Prostate gland (tissue), 2 donors: ENCODE data around the gene TM9SF2. TPM values are rescaled to one million over a fixed set of nuclear protein-coding genes. Genes with fewer than 3 reads are reported as not detected.

ENCODE experiments used
- DNase-seq: peaks from one replicate; pipeline ENCODE4 v3.0.0-alpha.2; 2019; ENCODE audit warnings: low spot score
- H3K27ac ChIP-seq, 2 donors: fragments of 200-600 bp; sonication (generic); 2 replicates each; pipeline ENCODE4 v1.5.1; 2017 to 2019
- H3K27me3 ChIP-seq: fragments of 200-600 bp; sonication (generic); replicated peaks from 2 replicates; pipeline ENCODE4 v1.5.1; 2019; ENCODE audit not compliant: insufficient read depth
- H3K36me3 ChIP-seq, 2 donors: fragments of 200-600 bp; sonication (generic); 1 replicate in 1 of 2; 2 replicates in 1 of 2; pipeline versions ENCODE4 v1.5.1 to v1.8.1; 2017 to 2019
- H3K4me1 ChIP-seq: fragments of 200-600 bp; sonication (generic); replicated peaks from 2 replicates; pipeline ENCODE4 v1.5.1; 2019
- H3K4me3 ChIP-seq, 2 donors: fragments of 200-600 bp; sonication (generic); 2 replicates each; pipeline ENCODE4 v1.5.1; 2017 to 2019
- H3K9me3 ChIP-seq: fragments of 200-600 bp; sonication (generic); 2 replicates; pipeline ENCODE4 v1.5.1; 2017
- POLR2A ChIP-seq: fragments of 450-650 bp; IDR thresholded peaks from one replicate; pipeline ENCODE4 v1.6.1; 2016; ENCODE audit warnings: antibody characterized with exemption, mild to moderate bottlenecking
- POLR2AphosphoS5 ChIP-seq: sonication (generic); formaldehyde crosslinking; IDR thresholded peaks from one replicate; pipeline ENCODE4 v1.6.1; 2017; ENCODE audit warnings: antibody characterized with exemption
- WGBS: methylation state at CpG from one replicate; pipeline ENCODE4 v1.1.5; 2018; 5-methylcytosine and 5-hydroxymethylcytosine counted together
- intact Hi-C: fragments of 100-400 bp; cut with DNase I; formaldehyde crosslinking; loops from one replicate; pipeline ENCODE4 v1.14.2; 2022
- total RNA-seq, 2 donors: library from RNA; depleted of rRNA; stranded (reverse); fragments of >200 nt; gene quantifications; one replicate each; pipeline ENCODE4 v1.1.0, GENCODE V29; 2016
- TF ChIP-seq, protein P1 (sequence below), 4 experiments: fragments of 200-600 bp in 2 of 4; fragments of 450-650 bp in 2 of 4; sonication (generic) in 2 of 4; IDR thresholded peaks; 1 replicate in 3 of 4; 2 replicates in 1 of 4; pipeline ENCODE4 v1.5.1; 2016 to 2019; ENCODE audit warnings: antibody characterized with exemption in 4 of 4, mild to moderate bottlenecking in 2 of 4, moderate library complexity in 2 of 4

TM9SF2 gene
- total RNA-seq, 2 donors from 2014 or later: 136 to 175 TPM

DNA sequence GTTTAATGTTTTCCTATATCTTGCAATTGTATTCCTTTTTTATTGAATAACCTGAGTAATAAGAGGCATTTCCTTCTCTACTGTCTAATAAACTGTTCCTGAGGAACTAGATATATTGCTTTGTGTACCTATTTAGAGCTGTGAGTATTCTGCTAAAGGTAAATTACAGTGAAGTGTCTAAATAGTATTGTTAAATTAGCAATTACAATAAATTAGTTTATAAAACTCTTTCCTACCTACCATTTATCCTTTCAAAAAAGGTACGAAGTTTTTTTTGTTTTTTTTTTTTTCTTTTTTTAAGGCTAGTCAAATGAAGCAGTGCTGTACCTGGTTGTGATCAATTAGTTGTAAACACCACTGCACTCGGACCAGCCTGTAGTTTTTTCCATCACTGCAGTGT is 34.8 kb downstream of the TM9SF2 start:
- H3K4me1 ChIP-seq: no peaks in the 10 kb centered on the region
- H3K9me3 ChIP-seq: no peaks in the 10 kb centered on the region
- no peak overlapping the region for H3K4me3 ChIP-seq
- intact Hi-C loops: no loop called here
- no peak for DNase-seq
- no peak overlapping the region for H3K27ac ChIP-seq
- WGBS: 86% methylated on average over 2 of the region's 2 CpGs
- no peaks in the 10 kb centered on the region for H3K27me3 ChIP-seq
- H3K36me3 ChIP-seq: no peaks in the 10 kb centered on the region
- no peak for TF ChIP-seq POLR2A
- TF ChIP-seq POLR2AphosphoS5: no peak
- TF ChIP-seq, protein P1, sequence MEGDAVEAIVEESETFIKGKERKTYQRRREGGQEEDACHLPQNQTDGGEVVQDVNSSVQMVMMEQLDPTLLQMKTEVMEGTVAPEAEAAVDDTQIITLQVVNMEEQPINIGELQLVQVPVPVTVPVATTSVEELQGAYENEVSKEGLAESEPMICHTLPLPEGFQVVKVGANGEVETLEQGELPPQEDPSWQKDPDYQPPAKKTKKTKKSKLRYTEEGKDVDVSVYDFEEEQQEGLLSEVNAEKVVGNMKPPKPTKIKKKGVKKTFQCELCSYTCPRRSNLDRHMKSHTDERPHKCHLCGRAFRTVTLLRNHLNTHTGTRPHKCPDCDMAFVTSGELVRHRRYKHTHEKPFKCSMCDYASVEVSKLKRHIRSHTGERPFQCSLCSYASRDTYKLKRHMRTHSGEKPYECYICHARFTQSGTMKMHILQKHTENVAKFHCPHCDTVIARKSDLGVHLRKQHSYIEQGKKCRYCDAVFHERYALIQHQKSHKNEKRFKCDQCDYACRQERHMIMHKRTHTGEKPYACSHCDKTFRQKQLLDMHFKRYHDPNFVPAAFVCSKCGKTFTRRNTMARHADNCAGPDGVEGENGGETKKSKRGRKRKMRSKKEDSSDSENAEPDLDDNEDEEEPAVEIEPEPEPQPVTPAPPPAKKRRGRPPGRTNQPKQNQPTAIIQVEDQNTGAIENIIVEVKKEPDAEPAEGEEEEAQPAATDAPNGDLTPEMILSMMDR (IDR thresholded peaks at IDR 0.05): no peak

GRCh38 chr13:99540530-99540929 is 39.3 kb downstream of the TM9SF2 start:
- H3K27ac ChIP-seq: no peak overlapping the region
- H3K27me3 ChIP-seq: no peaks in the 10 kb centered on the region
- DNase-seq: no peak
- H3K36me3 ChIP-seq: no peaks in the 10 kb centered on the region
- intact Hi-C loops: no loop called here
- no peak for TF ChIP-seq POLR2A
- TF ChIP-seq, protein P1 (IDR thresholded peaks at IDR 0.05): no peak
- no peak for TF ChIP-seq POLR2AphosphoS5
- no peaks in the 10 kb centered on the region for H3K4me1 ChIP-seq
- H3K9me3 ChIP-seq: no peaks in the 10 kb centered on the region
- H3K4me3 ChIP-seq: no peak overlapping the region
- WGBS: 50% methylated on average over 1 of the region's 1 CpG

DNA sequence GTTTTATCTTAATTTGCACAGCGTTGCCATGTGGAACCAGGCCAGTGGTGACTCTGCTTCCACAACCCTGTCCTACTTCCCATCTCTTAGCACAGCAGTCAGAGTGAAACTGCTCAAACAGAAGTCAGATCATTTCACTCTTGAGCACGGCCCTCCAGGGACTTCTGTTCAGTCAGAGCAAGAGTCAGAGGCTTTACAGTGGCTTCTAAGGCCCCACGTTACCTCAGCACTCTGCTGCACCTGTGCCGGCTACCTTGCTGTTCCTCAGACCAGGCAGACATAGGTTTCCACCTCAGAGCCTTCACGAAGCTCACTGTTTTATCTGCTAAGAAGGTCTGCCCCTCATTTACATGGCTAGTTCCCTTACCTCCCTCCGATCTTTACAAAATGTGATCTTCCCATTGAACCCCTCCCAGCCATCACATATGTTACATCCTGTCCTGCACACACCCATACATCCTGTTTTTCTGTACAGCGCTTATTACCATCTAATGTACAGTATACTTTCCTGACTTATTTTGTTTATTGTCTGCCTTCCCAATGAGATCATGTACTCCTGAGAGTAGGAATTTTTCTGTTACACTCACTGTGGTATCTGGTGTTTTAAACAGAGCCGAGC is 41.6 kb downstream of the TM9SF2 start:
- H3K4me3 ChIP-seq: no peak overlapping the region
- H3K9me3 ChIP-seq: no peaks in the 10 kb centered on the region
- 93% methylated on average over 8 of the region's 8 CpGs for WGBS
- TF ChIP-seq, protein P1 (IDR thresholded peaks at IDR 0.05): no peak
- TF ChIP-seq POLR2AphosphoS5 (no peak), POLR2A (no peak)
- H3K36me3 ChIP-seq: peaks cover 0 to 2% of the 10 kb centered on the region in 2 donors
- intact Hi-C loops: no loop called here
- H3K27ac ChIP-seq: no peak overlapping the region
- DNase-seq: no peak
- no peaks in the 10 kb centered on the region for H3K4me1 ChIP-seq
- no peaks in the 10 kb centered on the region for H3K27me3 ChIP-seq

- Histone ChIP-seq H3K4me1 (no peaks in the 10 kb centered on the region), H3K36me3 (peaks cover 0 to 2% of the 10 kb centered on the region in 2 donors), H3K27me3 (no peaks in the 10 kb centered on the region), H3K4me3 (no peak overlapping the region), H3K27ac (no peak overlapping the region), H3K9me3 (no peaks in the 10 kb centered on the region)
- TF ChIP-seq POLR2AphosphoS5 (no peak), POLR2A (no peak)
- TF ChIP-seq, protein P1 (IDR thresholded peaks at IDR 0.05): no peak
- DNase-seq: no peak
- WGBS: 90% methylated on average over 6 of the region's 6 CpGs
- intact Hi-C loops: no loop called here
These were observed 44.1 kb downstream of the TM9SF2 start for GRCh38 chr13:99545361-99545760.

DNA sequence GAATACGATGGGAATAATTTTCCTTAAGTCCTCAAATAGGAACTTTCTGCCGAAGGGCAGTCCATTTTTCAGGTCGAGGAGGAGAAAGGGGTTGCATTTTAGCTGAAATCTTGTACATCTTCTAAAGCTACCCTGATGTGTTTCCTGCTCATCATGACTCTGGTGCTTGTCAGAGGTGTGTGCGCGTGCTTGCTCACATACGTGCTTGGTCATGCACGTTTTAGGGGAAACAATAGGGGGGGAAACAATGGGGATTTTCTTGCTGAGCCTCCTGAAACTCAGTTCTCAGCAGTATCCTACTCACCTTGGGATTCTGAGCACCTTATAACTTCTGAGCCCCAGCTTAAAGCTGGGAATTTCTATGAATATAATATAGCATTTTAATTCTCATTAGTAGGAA is 44.7 kb downstream of the TM9SF2 start:
- Histone ChIP-seq H3K27ac (no peak overlapping the region), H3K36me3 (peaks cover 0 to 2% of the 10 kb centered on the region in 2 donors), H3K4me1 (no peaks in the 10 kb centered on the region), H3K27me3 (no peaks in the 10 kb centered on the region), H3K4me3 (no peak overlapping the region), H3K9me3 (no peaks in the 10 kb centered on the region)
- TF ChIP-seq, protein P1 (IDR thresholded peaks at IDR 0.05): no peak
- TF ChIP-seq POLR2A: no peak
- TF ChIP-seq POLR2AphosphoS5: no peak
- 81% methylated on average over 7 of the region's 7 CpGs for WGBS
- intact Hi-C loops: no loop called here
- no peak for DNase-seq
